H9 (cell line): Measurements from ENCODE around the gene CCDC185. TPM values are rescaled to one million over a fixed set of nuclear protein-coding genes. Genes with fewer than 3 reads are reported as not detected.

ENCODE experiments used
- DNase-seq: peaks from one replicate; pipeline ENCODE4 v3.0.0-alpha.2; 2017
- H2AFZ ChIP-seq: one replicate; pipeline ENCODE4 v1.6.1; 2013; ENCODE audit warnings: mild to moderate bottlenecking, low read length, control low read depth, moderate library complexity
- H2AK5ac ChIP-seq: 2 replicates; pipeline ENCODE4 v1.6.1; 2013; ENCODE audit warnings: low read length, control low read depth, mixed read lengths; ENCODE audit not compliant: insufficient read length
- H2BK120ac ChIP-seq: one replicate; pipeline ENCODE4 v1.6.1; 2013; ENCODE audit warnings: low read depth, mild to moderate bottlenecking, low read length, control low read depth, inconsistent platforms; ENCODE audit not compliant: poor library complexity, severe bottlenecking
- H2BK12ac ChIP-seq: 2 replicates; pipeline ENCODE4 v1.6.1; 2013; ENCODE audit warnings: low read length, control low read depth, mixed read lengths, low read depth; ENCODE audit not compliant: insufficient read length
- H2BK15ac ChIP-seq: 2 replicates; pipeline ENCODE4 v1.6.1; 2013; ENCODE audit warnings: low read depth, low read length, control low read depth
- H2BK20ac ChIP-seq: one replicate; pipeline ENCODE4 v1.6.1; 2013; ENCODE audit warnings: low read depth, mild to moderate bottlenecking, low read length, control low read depth, inconsistent platforms; ENCODE audit not compliant: poor library complexity, severe bottlenecking
- H2BK5ac ChIP-seq: 2 replicates; pipeline ENCODE4 v1.6.1; 2013; ENCODE audit warnings: low read length, control low read depth, mixed read lengths; ENCODE audit not compliant: insufficient read length
- H3K14ac ChIP-seq: 2 replicates; pipeline ENCODE4 v1.6.1; 2013; ENCODE audit warnings: low read length, control low read depth; ENCODE audit not compliant: insufficient read depth
- H3K18ac ChIP-seq: 2 replicates; pipeline ENCODE4 v1.6.1; 2013; ENCODE audit warnings: low read depth, mild to moderate bottlenecking, mixed read lengths, low read length, control low read depth; ENCODE audit not compliant: insufficient read length
- H3K23ac ChIP-seq: 2 replicates; pipeline ENCODE4 v1.6.1; 2013; ENCODE audit warnings: low read length, control low read depth, mixed read lengths, low read depth; ENCODE audit not compliant: insufficient read length
- H3K23me2 ChIP-seq: 2 replicates; pipeline ENCODE4 v1.6.1; 2013; ENCODE audit warnings: low read depth, mild to moderate bottlenecking, mixed read lengths, low read length, control low read depth; ENCODE audit not compliant: insufficient read length, poor library complexity, severe bottlenecking
- H3K27ac ChIP-seq: 2 replicates; pipeline ENCODE4 v1.5.1; 2013; ENCODE audit warnings: low read length, control low read depth, mixed read lengths, low read depth; ENCODE audit not compliant: insufficient read length
- H3K27me3 ChIP-seq: 2 replicates; pipeline ENCODE4 v1.6.1; 2013; ENCODE audit warnings: low read length, control low read depth, inconsistent platforms; ENCODE audit not compliant: insufficient read depth
- H3K4ac ChIP-seq: 2 replicates; pipeline ENCODE4 v1.6.1; 2013; ENCODE audit warnings: low read depth, mild to moderate bottlenecking, control low read depth, inconsistent platforms, low read length, moderate library complexity
- H3K4me1 ChIP-seq: 2 replicates; pipeline ENCODE4 v1.6.1; 2013; ENCODE audit warnings: low read length, control low read depth, inconsistent platforms; ENCODE audit not compliant: insufficient read depth
- H3K4me2 ChIP-seq: 2 replicates; pipeline ENCODE4 v1.6.1; 2013; ENCODE audit warnings: low read length, control low read depth, mixed read lengths; ENCODE audit not compliant: insufficient read length, insufficient read depth
- H3K56ac ChIP-seq: 2 replicates; pipeline ENCODE4 v1.6.1; 2013; ENCODE audit warnings: low read depth, mild to moderate bottlenecking, mixed read lengths, low read length, control low read depth; ENCODE audit not compliant: insufficient read length
- H3K79me1 ChIP-seq: 2 replicates; pipeline ENCODE4 v1.6.1; 2013; ENCODE audit warnings: low read depth, mild to moderate bottlenecking, moderate library complexity, low read length, control low read depth, inconsistent platforms; ENCODE audit not compliant: insufficient read depth, poor library complexity, severe bottlenecking
- H3K79me2 ChIP-seq: 2 replicates; pipeline ENCODE4 v1.6.1; 2013; ENCODE audit warnings: low read length, control low read depth, inconsistent platforms; ENCODE audit not compliant: insufficient read depth
- H3K9ac ChIP-seq: 2 replicates; pipeline ENCODE4 v1.6.1; 2013; ENCODE audit warnings: low read length, control low read depth, mixed read lengths; ENCODE audit not compliant: insufficient read length; ENCODE audit errors: extremely low read depth
- H3K9me3 ChIP-seq: one replicate; pipeline ENCODE4 v1.6.1; 2013; ENCODE audit warnings: low read depth, low read length, inconsistent platforms; ENCODE audit not compliant: control insufficient read depth
- H3T11ph ChIP-seq: one replicate; pipeline ENCODE4 v1.6.1; 2013; ENCODE audit warnings: mild to moderate bottlenecking, low read length, control low read depth, inconsistent platforms
- H4K20me1 ChIP-seq: one replicate; pipeline ENCODE4 v1.6.1; 2013; ENCODE audit not compliant: control insufficient read depth, insufficient read length, insufficient read depth
- H4K5ac ChIP-seq: 2 replicates; pipeline ENCODE4 v1.6.1; 2013; ENCODE audit warnings: low read depth, mild to moderate bottlenecking, mixed read lengths, low read length, control low read depth; ENCODE audit not compliant: insufficient read length
- H4K8ac ChIP-seq: replicated peaks from 2 replicates; pipeline ENCODE4 v1.6.1; 2013; ENCODE audit warnings: low read length, control low read depth, mixed read lengths, low read depth; ENCODE audit not compliant: insufficient read length
- H4K91ac ChIP-seq: 2 replicates; pipeline ENCODE4 v1.6.1; 2013; ENCODE audit warnings: low read depth, mild to moderate bottlenecking, moderate library complexity, mixed read lengths, low read length, control low read depth; ENCODE audit not compliant: insufficient read length
- H3K27ac Mint-ChIP-seq, 3 experiments: 2 replicates in 2 of 3; 3 replicates in 1 of 3; pipeline ENCODE4 v1.8.0; 2020 to 2021; ENCODE audit warnings: mixed read lengths in 3 of 3, mild to moderate bottlenecking in 1 of 3, moderate library complexity in 1 of 3
- H3K27me3 Mint-ChIP-seq: 2 replicates; pipeline ENCODE4 v1.8.0; 2021; ENCODE audit warnings: low read depth, mild to moderate bottlenecking, moderate library complexity, mixed read lengths
- H3K36me3 Mint-ChIP-seq, 3 experiments: 2 replicates in 2 of 3; 3 replicates in 1 of 3; pipeline ENCODE4 v1.8.0; 2020 to 2021; ENCODE audit warnings: low read depth in 3 of 3, mixed read lengths in 3 of 3; ENCODE audit not compliant: insufficient read depth in 1 of 3
- H3K4me1 Mint-ChIP-seq, 2 experiments: 2 replicates each; pipeline ENCODE4 v1.8.0; 2020; ENCODE audit warnings: mixed read lengths in 2 of 2
- H3K4me3 Mint-ChIP-seq, 2 experiments: 2 replicates in 1 of 2; 3 replicates in 1 of 2; pipeline ENCODE4 v1.8.0; 2020 to 2021; ENCODE audit warnings: mild to moderate bottlenecking in 2 of 2, mixed read lengths in 2 of 2, moderate library complexity in 1 of 2
- H3K9me3 Mint-ChIP-seq, 2 experiments: 2 replicates in 1 of 2; 3 replicates in 1 of 2; pipeline ENCODE4 v1.8.0; 2020; ENCODE audit warnings: mild to moderate bottlenecking in 2 of 2, mixed read lengths in 2 of 2, moderate library complexity in 1 of 2
- WGBS: extraction: QIAGEN DNeasy Blood & Tissue Kit; methylation state at CpG from one replicate; pipeline ENCODE4 v1.1.7; 2013; ENCODE audit warnings: missing lambda C conversion rate, low lambda C conversion rate, mixed read lengths; ENCODE audit not compliant: insufficient read length; ENCODE audit errors: extremely low coverage; 5-methylcytosine and 5-hydroxymethylcytosine counted together
- total RNA-seq: library from RNA; stranded (reverse); gene quantifications from 2 replicates; pipeline ENCODE4 v1.2.1, GENCODE V29; 2021
- TF ChIP-seq, protein P1 (sequence below): fragments of 200-600 bp; sonication (generic); conservative IDR thresholded peaks from 3 replicates; pipeline ENCODE4 v1.8.0; 2021; ENCODE audit warnings: antibody characterized with exemption, mild to moderate bottlenecking

CCDC185 gene
- total RNA-seq, 1 experiment from 2014 or later = not detected

DNA sequence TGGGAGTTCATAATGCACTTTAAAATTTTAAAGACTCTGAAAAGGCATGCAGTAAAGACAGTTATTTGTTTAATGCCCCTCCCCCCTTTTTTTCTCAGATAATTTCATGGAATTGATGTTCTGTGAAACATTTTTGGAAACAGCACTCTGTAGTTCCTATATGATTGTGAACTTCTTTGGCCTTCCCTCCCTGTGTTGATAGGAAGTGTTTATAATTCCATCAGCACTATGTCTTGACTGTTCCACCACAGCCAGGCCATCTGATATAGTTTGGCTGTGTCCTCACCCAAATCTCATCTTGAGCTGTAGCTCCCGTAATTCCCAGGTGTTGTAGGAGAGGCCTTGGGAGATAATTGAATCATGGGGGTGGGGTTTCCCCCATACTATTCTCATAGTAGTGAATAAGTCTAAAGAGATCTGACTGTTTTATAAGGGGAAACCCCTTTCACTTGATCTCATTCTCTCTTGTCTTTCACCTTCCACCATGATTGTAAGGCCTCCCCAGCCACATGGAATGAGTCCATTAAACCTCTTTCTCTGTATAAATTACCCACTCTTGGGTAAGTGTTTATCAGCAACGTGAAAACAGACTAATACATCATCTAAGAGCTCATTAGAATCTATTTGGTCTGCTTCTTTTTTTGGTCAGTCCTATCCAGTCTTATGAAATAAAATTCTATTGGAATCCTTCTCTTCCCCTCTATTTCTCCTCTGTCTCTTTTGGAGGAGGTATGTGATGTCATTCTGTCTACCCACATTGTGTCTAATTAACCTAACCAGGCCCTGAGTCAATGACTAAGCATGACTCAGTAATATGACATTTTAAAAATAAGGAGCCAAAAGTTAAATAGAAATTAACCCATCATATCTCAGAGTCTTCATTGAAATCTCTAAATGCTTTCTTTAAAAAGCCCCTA, 8.9 kb downstream of the CCDC185 start:
- Mint-ChIP-seq H3K4me1 (peaks cover 4 to 6% of the 10 kb centered on the region in 2 experiments), H3K4me3 (no peak overlapping the region), H3K9me3 (peaks cover 0 to 4% of the 10 kb centered on the region in 2 experiments; a peak in 2 of 5 replicates), H3K36me3 (peaks cover 0 to 5% (median 2%) of the 10 kb centered on the region in 3 experiments; a peak in 4 of 7 replicates), H3K27me3 (no peaks in the 10 kb centered on the region), H3K27ac (no peak overlapping the region)
- Histone ChIP-seq H2AK5ac (no peak overlapping the region), H3K27me3 (no peaks in the 10 kb centered on the region), H3K14ac (no peak overlapping the region), H3K4me1 (no peaks in the 10 kb centered on the region), H3K18ac (no peak overlapping the region), H4K91ac (no peak overlapping the region), H3K27ac (no peak overlapping the region), H3K9me3 (no peaks in the 10 kb centered on the region), H3T11ph (no peak overlapping the region), H3K4ac (no peak overlapping the region), H2BK12ac (no peak overlapping the region), H3K9ac (no peak overlapping the region), H4K8ac (no peak overlapping the region), H3K4me2 (no peak overlapping the region), H2BK5ac (no peak overlapping the region), H2BK120ac (no peak overlapping the region), H2BK20ac (no peak overlapping the region), H3K56ac (no peak overlapping the region), H2AFZ (no peak overlapping the region), H4K5ac (no peak overlapping the region), H4K20me1 (no peaks in the 10 kb centered on the region), H3K79me2 (no peaks in the 10 kb centered on the region), H3K23me2 (no peaks in the 10 kb centered on the region), H3K23ac (no peak overlapping the region), H3K79me1 (no peaks in the 10 kb centered on the region), H2BK15ac (no peak overlapping the region)
- TF ChIP-seq, protein P1, sequence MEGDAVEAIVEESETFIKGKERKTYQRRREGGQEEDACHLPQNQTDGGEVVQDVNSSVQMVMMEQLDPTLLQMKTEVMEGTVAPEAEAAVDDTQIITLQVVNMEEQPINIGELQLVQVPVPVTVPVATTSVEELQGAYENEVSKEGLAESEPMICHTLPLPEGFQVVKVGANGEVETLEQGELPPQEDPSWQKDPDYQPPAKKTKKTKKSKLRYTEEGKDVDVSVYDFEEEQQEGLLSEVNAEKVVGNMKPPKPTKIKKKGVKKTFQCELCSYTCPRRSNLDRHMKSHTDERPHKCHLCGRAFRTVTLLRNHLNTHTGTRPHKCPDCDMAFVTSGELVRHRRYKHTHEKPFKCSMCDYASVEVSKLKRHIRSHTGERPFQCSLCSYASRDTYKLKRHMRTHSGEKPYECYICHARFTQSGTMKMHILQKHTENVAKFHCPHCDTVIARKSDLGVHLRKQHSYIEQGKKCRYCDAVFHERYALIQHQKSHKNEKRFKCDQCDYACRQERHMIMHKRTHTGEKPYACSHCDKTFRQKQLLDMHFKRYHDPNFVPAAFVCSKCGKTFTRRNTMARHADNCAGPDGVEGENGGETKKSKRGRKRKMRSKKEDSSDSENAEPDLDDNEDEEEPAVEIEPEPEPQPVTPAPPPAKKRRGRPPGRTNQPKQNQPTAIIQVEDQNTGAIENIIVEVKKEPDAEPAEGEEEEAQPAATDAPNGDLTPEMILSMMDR = no peak
- no peak for DNase-seq
- WGBS = no CpG with 5 or more reads among the region's 2 CpGs
